ENCODE data around the gene PGGHG.

- TF ChIP-seq CTCF (IDR thresholded peaks at IDR 0.05): no peak
- no peak for TF ChIP-seq ZFX (IDR thresholded peaks at IDR 0.05; ENCODE audit: borderline replicate concordance)
These were observed 41.9 kb downstream of the PGGHG start for GRCh38 chr11:330694-331357.

Data from 22Rv1 (cell line).